Heart right ventricle (tissue), 16 donors: ENCODE results near the gene MMP20. TPM values are rescaled to one million over a fixed set of nuclear protein-coding genes. Genes with fewer than 3 reads are reported as not detected.

ENCODE experiments used
- ATAC-seq, 8 donors: fragments of 200-7000 bp; cut with Tn5 transposase; one replicate each; pipeline ENCODE4 v1.9.1; 2020; ENCODE audit warnings: mild to moderate bottlenecking in 8 of 8, moderate library complexity in 8 of 8, moderate number of reproducible peaks in 1 of 8
- DNase-seq, 2 donors: peaks; one replicate each; pipeline ENCODE4 v3.0.0-alpha.2; 2020
- H3K27ac ChIP-seq, 10 donors: fragments of 200-600 bp; sonication (generic) in 2 of 10; one replicate each; pipeline versions ENCODE4 v1.5.0 to v1.8.0; 2020 to 2022; ENCODE audit warnings: mild to moderate bottlenecking in 3 of 10
- H3K27me3 ChIP-seq, 7 donors: fragments of 200-600 bp; one replicate each; pipeline ENCODE4 v1.8.0; 2021 to 2022; ENCODE audit warnings: mild to moderate bottlenecking in 2 of 7
- H3K36me3 ChIP-seq, 9 donors: fragments of 200-600 bp; sonication (generic) in 1 of 9; one replicate each; pipeline versions ENCODE4 v1.5.0 to v1.8.0; 2020 to 2022; ENCODE audit warnings: mild to moderate bottlenecking in 2 of 9
- H3K4me1 ChIP-seq, 9 donors: fragments of 200-600 bp; sonication (generic) in 1 of 9; one replicate each; pipeline versions ENCODE4 v1.5.0 to v1.8.0; 2020 to 2022; ENCODE audit warnings: mild to moderate bottlenecking in 4 of 9
- H3K4me3 ChIP-seq, 10 donors: fragments of 200-600 bp; sonication (generic) in 2 of 10; one replicate each; pipeline versions ENCODE4 v1.5.0 to v1.8.0; 2020 to 2022; ENCODE audit warnings: mild to moderate bottlenecking in 7 of 10, moderate library complexity in 2 of 10
- H3K9me3 ChIP-seq, 11 donors: fragments of 200-600 bp in 10 of 11; sonication (generic) in 2 of 11; one replicate each; pipeline versions ENCODE4 v1.5.0 to v1.8.0; 2013 to 2022; ENCODE audit warnings: mild to moderate bottlenecking in 2 of 11, control low read depth in 1 of 11, moderate library complexity in 1 of 11
- CTCF ChIP-seq, 9 donors: fragments of 200-600 bp; sonication (generic) in 2 of 9; IDR thresholded peaks; one replicate each; pipeline versions ENCODE4 v1.5.0 to v1.8.0; 2021 to 2022; ENCODE audit warnings: antibody characterized with exemption in 9 of 9, mild to moderate bottlenecking in 5 of 9, moderate library complexity in 1 of 9
- WGBS, 2 donors: extraction: QIAGEN DNeasy Blood & Tissue Kit; methylation state at CpG; one replicate each; pipeline ENCODE4 v1.1.7; 2013; ENCODE audit warnings: inconsistent platforms in 1 of 2; 5-methylcytosine and 5-hydroxymethylcytosine counted together
- intact Hi-C, 10 donors: fragments of 100-400 bp; cut with DNase I; formaldehyde crosslinking; loops; one replicate each; pipeline versions ENCODE4 v1.11.1 to v1.14.2; 2022
- polyA plus RNA-seq, 2 donors: library from polyadenylated mRNA; stranded (reverse); fragments of 200-250 nt; gene quantifications; one replicate each; pipeline ENCODE4 v1.2.3, GENCODE V29; 2013
- total RNA-seq, 10 donors: library from RNA; stranded (reverse); fragmentation: NEBNext Ultra II Directional in 3 of 10; extraction: Animal tissue kit (Norgen Biotek cat#: 25700) in 3 of 10; gene quantifications; one replicate each; pipeline versions ENCODE4 v1.2.1 to v1.2.4, GENCODE V29; 2021 to 2023
- donor health status: Arrhythmogenic right ventricular cardiomyopathy.
- donor health status: ischemic (EF 13 %, LVEDD 7.1; RV severe dilation, severe dysfunction).
- donor health status: healthy with polysubstance abuse.
- donor health status: DM: no; HTN: yes; CAD: no.
- donor health status: DM: no; HTN: no; CAD: no.
- donor health status: ischemic (EF 25% LVEDD 6.9; RV normal size, moderate dysfunction).
- donor health status: ischemic (EF 25% LVEDD 5.7; RV mildly dilated, moderate dysfunction).
- donor health status: healthy.
- donor health status: DM: yes; HTN: yes; CAD: no.
- donor health status: Ischemic cardiomyopathy.
- donor health status: ischemic (EF 35%, LVEDD 5.7; RV mildly dilated, moderate dysfunction).
- donor health status: nonischemic (EF 11% LVEDD 7.7; RV severe dilation, severe dysfunction).
- donor health status: DM: yes; HTN: yes; CAD: no.
- donor health status: PGD.
- donor health status: ischemic (EF 29% LVEDD 5.4; RV normal size, mild dysfunction).
- donor health status: nonischemic (EF 23%, LVEDD 6.1; RV moderate dilation, normal function).

MMP20 gene
- total and polyA plus RNA-seq, 12 donors = not detected

DNA sequence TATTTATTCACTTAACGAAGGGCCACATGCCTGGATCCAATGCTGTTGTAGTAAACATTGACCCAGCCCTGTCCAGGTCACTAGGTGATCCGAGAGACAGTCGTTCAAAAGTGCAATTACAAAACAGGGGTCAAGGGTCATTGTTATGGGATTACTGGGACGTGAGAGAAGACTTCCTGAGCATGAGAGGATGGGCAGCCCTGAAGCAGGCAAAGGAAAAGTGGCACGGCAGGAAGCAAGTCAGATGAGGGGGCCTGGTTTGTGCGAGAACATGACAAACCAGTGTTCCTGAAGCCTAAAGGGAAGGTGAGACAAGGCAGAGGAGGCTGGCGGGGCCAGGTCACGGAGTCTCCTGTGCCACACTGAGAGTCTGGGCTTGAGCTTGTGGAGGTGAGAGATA is 15.8 kb upstream of the MMP20 start:
- DNase-seq (no peak), ATAC-seq (no peak)
- H3K4me1 ChIP-seq = no peaks in the 10 kb centered on the region
- no peak overlapping the region for H3K27ac ChIP-seq
- H3K36me3 ChIP-seq = no peaks in the 10 kb centered on the region
- H3K4me3 ChIP-seq = no peak overlapping the region
- TF ChIP-seq CTCF (IDR thresholded peaks at IDR 0.05) = no peak
- no peaks in the 10 kb centered on the region for H3K27me3 ChIP-seq
- no peaks in the 10 kb centered on the region for H3K9me3 ChIP-seq
- intact Hi-C loops = no loop called here
- WGBS, 2 donors = 50 to 62% methylated on average over 8 of the region's 8 CpGs

DNA sequence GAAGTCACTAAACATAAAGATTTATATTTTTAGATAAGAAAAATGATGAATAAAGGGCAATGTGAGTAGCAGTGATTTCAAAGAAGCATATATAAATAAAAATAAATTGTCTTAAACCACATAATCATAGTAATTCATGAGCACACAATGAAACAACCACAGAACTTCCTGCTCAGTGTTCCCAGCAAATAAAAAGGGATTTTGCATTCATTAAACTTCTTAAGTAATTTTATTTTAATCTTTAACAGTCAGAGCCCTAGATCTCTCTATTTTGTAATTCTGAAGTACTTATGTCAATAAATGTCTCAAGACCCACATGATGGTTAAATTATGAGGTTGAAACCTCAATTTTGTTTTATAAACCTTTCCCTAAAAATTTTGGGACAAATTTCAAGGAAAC is 14.5 kb upstream of the MMP20 start:
- Histone ChIP-seq H3K27me3 (no peaks in the 10 kb centered on the region), H3K36me3 (no peaks in the 10 kb centered on the region), H3K9me3 (no peaks in the 10 kb centered on the region), H3K4me1 (no peaks in the 10 kb centered on the region), H3K4me3 (no peak overlapping the region), H3K27ac (no peak overlapping the region)
- no peak for ATAC-seq
- intact Hi-C loops = no loop called here
- no peak for DNase-seq
- TF ChIP-seq CTCF (IDR thresholded peaks at IDR 0.05) = no peak

DNA sequence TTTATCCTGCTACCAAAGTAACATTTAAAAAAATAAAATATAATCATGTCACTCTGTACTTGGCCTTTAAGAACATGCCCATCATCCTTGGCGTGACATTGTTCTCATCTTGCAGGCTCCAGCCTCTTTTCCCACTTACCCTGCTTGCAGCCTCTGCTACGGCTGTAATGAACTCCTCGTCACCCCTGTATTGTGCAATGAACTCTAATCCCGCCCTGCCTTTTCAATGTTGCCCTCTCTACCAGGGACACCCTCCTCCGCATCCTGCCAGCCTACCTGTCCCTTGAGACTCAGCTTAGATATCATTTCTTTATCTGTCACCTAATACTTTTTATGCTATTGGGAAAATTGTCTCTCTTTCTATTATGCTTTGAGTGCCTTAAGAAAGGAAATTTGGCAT is 12.6 kb upstream of the MMP20 start:
- ATAC-seq (no peak), DNase-seq (no peak)
- WGBS, 2 donors = 72% methylated on average over 5 of the region's 5 CpGs
- intact Hi-C loops = no loop called here
- H3K27me3 ChIP-seq = no peaks in the 10 kb centered on the region
- TF ChIP-seq CTCF (IDR thresholded peaks at IDR 0.05) = no peak
- H3K9me3 ChIP-seq = no peaks in the 10 kb centered on the region
- H3K27ac ChIP-seq = no peak overlapping the region
- H3K4me1 ChIP-seq = no peaks in the 10 kb centered on the region
- H3K4me3 ChIP-seq = no peak overlapping the region
- no peaks in the 10 kb centered on the region for H3K36me3 ChIP-seq

GRCh38 chr11:102633385-102634026 is 8.4 kb upstream of the MMP20 start:
- no peak for ATAC-seq
- H3K4me3 ChIP-seq = no peak overlapping the region
- DNase-seq = no peak
- H3K27me3 ChIP-seq = peaks cover 0 to 4% (median 0%) of the 10 kb centered on the region in 7 donors
- H3K27ac ChIP-seq = no peak overlapping the region
- no peaks in the 10 kb centered on the region for H3K9me3 ChIP-seq
- TF ChIP-seq CTCF (IDR thresholded peaks at IDR 0.05) = no peak
- H3K4me1 ChIP-seq = no peaks in the 10 kb centered on the region
- 85% methylated on average over 6 of the region's 6 CpGs for WGBS, 2 donors
- intact Hi-C loops = no loop called here
- no peaks in the 10 kb centered on the region for H3K36me3 ChIP-seq
